Body of pancreas (tissue), 4 donors: Measurements from ENCODE around the gene KCNQ5.

Experiments used
- POLR2A ChIP-seq, 3 donors: fragments of 450-650 bp; IDR thresholded peaks; one replicate each; pipeline ENCODE4 v1.6.1; 2016; ENCODE audit warnings: antibody characterized with exemption in 3 of 3, mild to moderate bottlenecking in 2 of 3
- TF ChIP-seq, protein P1 (sequence below), 7 experiments: fragments of 450-650 bp in 4 of 7; fragments of 200-600 bp in 3 of 7; sonication (generic) in 3 of 7; IDR thresholded peaks; one replicate each; pipeline ENCODE4 v1.5.1; 2016 to 2019; ENCODE audit warnings: antibody characterized with exemption in 7 of 7

DNA sequence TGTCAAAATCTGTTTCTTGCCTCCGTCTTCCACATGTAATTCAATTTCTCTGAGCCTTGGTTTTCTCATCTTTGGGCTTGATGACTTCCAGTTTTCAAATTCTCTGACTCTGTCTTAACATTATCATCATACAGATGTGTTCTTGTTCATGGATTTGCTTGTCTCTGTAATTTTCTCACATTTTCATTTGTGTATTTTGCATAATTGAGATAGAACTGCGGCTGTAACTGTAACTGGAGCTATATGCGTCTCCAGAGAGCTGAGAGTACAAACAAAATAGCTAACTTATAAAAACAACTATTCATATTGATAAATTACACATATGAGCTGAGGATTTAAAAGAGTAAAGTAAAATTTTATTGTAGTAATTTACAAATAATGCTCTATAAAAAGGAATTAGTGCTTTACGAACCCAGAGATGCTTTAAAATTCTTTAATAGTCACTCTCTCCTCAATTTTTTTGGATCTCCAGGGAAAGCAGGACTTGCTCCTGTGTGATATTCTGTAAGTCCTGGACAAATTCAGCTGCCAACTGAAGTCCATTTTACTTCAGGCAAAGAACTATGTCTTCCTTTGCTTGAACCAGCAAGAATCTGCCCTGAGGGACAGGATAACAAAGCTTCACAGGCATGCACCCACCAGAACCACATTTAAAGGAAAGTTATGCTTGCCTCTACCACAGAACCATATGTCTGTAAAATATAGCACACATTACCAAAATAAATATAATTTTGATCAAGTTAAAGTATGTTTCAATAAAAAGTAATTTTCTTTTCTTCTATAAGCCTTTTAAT, 315.1 kb downstream of the KCNQ5 start:
- TF ChIP-seq, protein P1, sequence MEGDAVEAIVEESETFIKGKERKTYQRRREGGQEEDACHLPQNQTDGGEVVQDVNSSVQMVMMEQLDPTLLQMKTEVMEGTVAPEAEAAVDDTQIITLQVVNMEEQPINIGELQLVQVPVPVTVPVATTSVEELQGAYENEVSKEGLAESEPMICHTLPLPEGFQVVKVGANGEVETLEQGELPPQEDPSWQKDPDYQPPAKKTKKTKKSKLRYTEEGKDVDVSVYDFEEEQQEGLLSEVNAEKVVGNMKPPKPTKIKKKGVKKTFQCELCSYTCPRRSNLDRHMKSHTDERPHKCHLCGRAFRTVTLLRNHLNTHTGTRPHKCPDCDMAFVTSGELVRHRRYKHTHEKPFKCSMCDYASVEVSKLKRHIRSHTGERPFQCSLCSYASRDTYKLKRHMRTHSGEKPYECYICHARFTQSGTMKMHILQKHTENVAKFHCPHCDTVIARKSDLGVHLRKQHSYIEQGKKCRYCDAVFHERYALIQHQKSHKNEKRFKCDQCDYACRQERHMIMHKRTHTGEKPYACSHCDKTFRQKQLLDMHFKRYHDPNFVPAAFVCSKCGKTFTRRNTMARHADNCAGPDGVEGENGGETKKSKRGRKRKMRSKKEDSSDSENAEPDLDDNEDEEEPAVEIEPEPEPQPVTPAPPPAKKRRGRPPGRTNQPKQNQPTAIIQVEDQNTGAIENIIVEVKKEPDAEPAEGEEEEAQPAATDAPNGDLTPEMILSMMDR (IDR thresholded peaks at IDR 0.05), result no peak
- no peak for TF ChIP-seq POLR2A (IDR thresholded peaks at IDR 0.05)
